Spleen (tissue), 11 donors: ENCODE measurements around the gene UQCRC1. TPM values are rescaled to one million over a fixed set of nuclear protein-coding genes. Genes with fewer than 3 reads are reported as not detected.

Source experiments
- DNase-seq: peaks from one replicate; pipeline ENCODE4 v3.0.0-alpha.2; 2020
- H3K27ac ChIP-seq, 8 donors: fragments of 200-600 bp; sonication (generic) in 7 of 8; 1 replicate in 4 of 8; 2 replicates in 4 of 8; pipeline versions ENCODE4 v1.5.0 to v1.8.0; 2016 to 2021; ENCODE audit warnings: inconsistent platforms in 4 of 8, mild to moderate bottlenecking in 4 of 8, moderate library complexity in 1 of 8
- H3K27me3 ChIP-seq, 7 donors: fragments of 200-600 bp; sonication (generic) in 6 of 7; replicated peaks in 1 of 7; 1 replicate in 4 of 7; 2 replicates in 3 of 7; pipeline versions ENCODE4 v1.5.0 to v1.8.0; 2016 to 2021; ENCODE audit warnings: inconsistent platforms in 3 of 7, mild to moderate bottlenecking in 1 of 7
- H3K36me3 ChIP-seq, 6 donors: fragments of 200-600 bp; sonication (generic) in 5 of 6; 1 replicate in 4 of 6; 2 replicates in 2 of 6; pipeline versions ENCODE4 v1.5.0 to v1.8.0; 2016 to 2021; ENCODE audit warnings: inconsistent platforms in 2 of 6
- H3K4me1 ChIP-seq, 6 donors: fragments of 200-600 bp; sonication (generic) in 5 of 6; 1 replicate in 3 of 6; 2 replicates in 3 of 6; pipeline versions ENCODE4 v1.5.0 to v1.8.0; 2016 to 2021; ENCODE audit warnings: inconsistent platforms in 3 of 6
- H3K4me3 ChIP-seq, 8 donors: fragments of 200-600 bp; sonication (generic) in 7 of 8; 1 replicate in 4 of 8; 2 replicates in 4 of 8; pipeline versions ENCODE4 v1.5.0 to v1.8.0; 2016 to 2021; ENCODE audit warnings: inconsistent platforms in 4 of 8, mild to moderate bottlenecking in 4 of 8, moderate library complexity in 2 of 8
- H3K9me3 ChIP-seq, 8 donors: fragments of 200-600 bp; sonication (generic) in 7 of 8; 1 replicate in 4 of 8; 2 replicates in 4 of 8; pipeline versions ENCODE4 v1.5.0 to v1.8.0; 2016 to 2021; ENCODE audit warnings: inconsistent platforms in 4 of 8
- POLR2A ChIP-seq, 3 donors: fragments of 450-650 bp; IDR thresholded peaks; one replicate each; pipeline ENCODE4 v1.5.1; 2017; ENCODE audit warnings: antibody characterized with exemption in 3 of 3, mild to moderate bottlenecking in 1 of 3
- POLR2AphosphoS5 ChIP-seq, 3 donors: sonication (generic); formaldehyde crosslinking; IDR thresholded peaks; one replicate each; pipeline ENCODE4 v1.5.1; 2017; ENCODE audit warnings: antibody characterized with exemption in 3 of 3
- WGBS, 5 donors: extraction: QIAGEN DNeasy Blood & Tissue Kit in 3 of 5; methylation state at CpG; one replicate each; pipeline versions ENCODE4 v1.1.5 to v1.1.7; 2013 to 2018; 5-methylcytosine and 5-hydroxymethylcytosine counted together
- intact Hi-C: fragments of 100-400 bp; cut with DNase I; formaldehyde crosslinking; loops from one replicate; pipeline ENCODE4 v1.15.0; 2023; ENCODE audit warnings: low total_unique reads
- polyA plus RNA-seq, 3 donors: library from polyadenylated mRNA; stranded (reverse); fragments of 200-250 nt; gene quantifications; one replicate each; pipeline ENCODE4 v1.2.1, GENCODE V29; 2013
- total RNA-seq, 7 donors: library from RNA; depleted of rRNA in 3 of 7; stranded (reverse); fragments of >200 nt in 3 of 7; fragmentation: NEBNext Ultra II Directional in 4 of 7; extraction: Animal tissue kit (Norgen Biotek cat#: 25700) in 4 of 7; gene quantifications; one replicate each; pipeline versions ENCODE4 v1.1.0 to v1.2.1, GENCODE V29; 2016 to 2021
- TF ChIP-seq, protein P1 (sequence below), 11 experiments: fragments of 200-600 bp in 7 of 11; fragments of 450-650 bp in 4 of 11; sonication (generic) in 4 of 11; IDR thresholded peaks in 8 of 11; conservative IDR thresholded peaks in 3 of 11; 1 replicate in 7 of 11; 2 replicates in 4 of 11; pipeline versions ENCODE4 v1.4.0 to v1.8.0; 2016 to 2021; ENCODE audit warnings: antibody characterized with exemption in 11 of 11, inconsistent platforms in 4 of 11, mild to moderate bottlenecking in 1 of 11
- donor health status: healthy with polysubstance abuse.
- donor health status: DM: no; HTN: no; CAD: no; lungs with moderate emphysema.
- donor health status: DM: no; HTN: no; CAD: no.
- donor health status: Bipolar disorder and iron deficiency.
- donor health status: healthy.
- donor health status: DM: no; HTN: no; CAD: no.
- donor health status: DM: yes; HTN: yes; CAD: no.

The UQCRC1 gene
- total and polyA plus RNA-seq, 10 donors: 88.6 to 222 (median 128) TPM

GRCh38 chr3:48558493-48559134 is 50.8 kb downstream of the UQCRC1 start:
- H3K4me3 ChIP-seq: peak overlapping the region in 1 of 8 donors; percentile 88
- peak in 1 of 3 donors; percentile 20 for TF ChIP-seq POLR2AphosphoS5 (IDR thresholded peaks at IDR 0.05)
- TF ChIP-seq, protein P1, sequence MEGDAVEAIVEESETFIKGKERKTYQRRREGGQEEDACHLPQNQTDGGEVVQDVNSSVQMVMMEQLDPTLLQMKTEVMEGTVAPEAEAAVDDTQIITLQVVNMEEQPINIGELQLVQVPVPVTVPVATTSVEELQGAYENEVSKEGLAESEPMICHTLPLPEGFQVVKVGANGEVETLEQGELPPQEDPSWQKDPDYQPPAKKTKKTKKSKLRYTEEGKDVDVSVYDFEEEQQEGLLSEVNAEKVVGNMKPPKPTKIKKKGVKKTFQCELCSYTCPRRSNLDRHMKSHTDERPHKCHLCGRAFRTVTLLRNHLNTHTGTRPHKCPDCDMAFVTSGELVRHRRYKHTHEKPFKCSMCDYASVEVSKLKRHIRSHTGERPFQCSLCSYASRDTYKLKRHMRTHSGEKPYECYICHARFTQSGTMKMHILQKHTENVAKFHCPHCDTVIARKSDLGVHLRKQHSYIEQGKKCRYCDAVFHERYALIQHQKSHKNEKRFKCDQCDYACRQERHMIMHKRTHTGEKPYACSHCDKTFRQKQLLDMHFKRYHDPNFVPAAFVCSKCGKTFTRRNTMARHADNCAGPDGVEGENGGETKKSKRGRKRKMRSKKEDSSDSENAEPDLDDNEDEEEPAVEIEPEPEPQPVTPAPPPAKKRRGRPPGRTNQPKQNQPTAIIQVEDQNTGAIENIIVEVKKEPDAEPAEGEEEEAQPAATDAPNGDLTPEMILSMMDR (IDR thresholded peaks at IDR 0.05 in 8 of 11, conservative IDR thresholded peaks at IDR 0.05 in 3 of 11): peak in 6 of 11 experiments; percentile 26 to 59 (median 44)
- TF ChIP-seq POLR2A (IDR thresholded peaks at IDR 0.05): no peak
- no peaks in the 10 kb centered on the region for H3K36me3 ChIP-seq
- H3K4me1 ChIP-seq: peaks cover 11 to 84% (median 57%) of the 10 kb centered on the region in 6 donors
- H3K9me3 ChIP-seq: no peaks in the 10 kb centered on the region
- peak; percentile 85 for DNase-seq
- no peaks in the 10 kb centered on the region for H3K27me3 ChIP-seq
- WGBS, 5 donors: 28 to 64% (median 41%) methylated on average over 6 of the region's 6 CpGs
- peak overlapping the region in 7 of 8 donors; percentile 64 to 87 (median 80) for H3K27ac ChIP-seq
- intact Hi-C loops: loop anchor here (10.0 kb wide), 1 partner anchor 284 kb away; no protein-coding TSS in a partner anchor

- TF ChIP-seq, protein P1 (IDR thresholded peaks at IDR 0.05 in 8 of 11, conservative IDR thresholded peaks at IDR 0.05 in 3 of 11): peak in 8 of 11 experiments; percentile 14 to 59 (median 38)
- peak in 1 of 3 donors; percentile 13 for TF ChIP-seq POLR2A (IDR thresholded peaks at IDR 0.05)
- TF ChIP-seq POLR2AphosphoS5 (IDR thresholded peaks at IDR 0.05): peak; percentile 69 to 86 (median 81)
- Histone ChIP-seq H3K27me3 (no peaks in the 10 kb centered on the region), H3K4me3 (peak within 1 kb of the TSS; percentile 41 to 88 (median 56)), H3K36me3 (no peaks in the 10 kb centered on the region), H3K27ac (peak within 1 kb of the TSS; percentile 31 to 87 (median 77)), H3K9me3 (no peaks in the 10 kb centered on the region), H3K4me1 (peaks cover 11 to 93% (median 58%) of the 10 kb centered on the region in 6 donors)
- 1% methylated on average over 32 to 53 of the region's 53 CpGs for WGBS, 5 donors
- intact Hi-C loops: loop anchor here (10.0 kb wide), 1 partner anchor 282 kb away; no protein-coding TSS in a partner anchor
- DNase-seq: peak; percentile 99
Observed at GRCh38 chr3:48556796-48557626, 52.4 kb downstream of the UQCRC1 start, which contains the start of gene PFKFB4. TSS of gene PFKFB4 (minus strand) at chr3:48556803. CDS start at chr3:48556777, 26 bp downstream.

DNA sequence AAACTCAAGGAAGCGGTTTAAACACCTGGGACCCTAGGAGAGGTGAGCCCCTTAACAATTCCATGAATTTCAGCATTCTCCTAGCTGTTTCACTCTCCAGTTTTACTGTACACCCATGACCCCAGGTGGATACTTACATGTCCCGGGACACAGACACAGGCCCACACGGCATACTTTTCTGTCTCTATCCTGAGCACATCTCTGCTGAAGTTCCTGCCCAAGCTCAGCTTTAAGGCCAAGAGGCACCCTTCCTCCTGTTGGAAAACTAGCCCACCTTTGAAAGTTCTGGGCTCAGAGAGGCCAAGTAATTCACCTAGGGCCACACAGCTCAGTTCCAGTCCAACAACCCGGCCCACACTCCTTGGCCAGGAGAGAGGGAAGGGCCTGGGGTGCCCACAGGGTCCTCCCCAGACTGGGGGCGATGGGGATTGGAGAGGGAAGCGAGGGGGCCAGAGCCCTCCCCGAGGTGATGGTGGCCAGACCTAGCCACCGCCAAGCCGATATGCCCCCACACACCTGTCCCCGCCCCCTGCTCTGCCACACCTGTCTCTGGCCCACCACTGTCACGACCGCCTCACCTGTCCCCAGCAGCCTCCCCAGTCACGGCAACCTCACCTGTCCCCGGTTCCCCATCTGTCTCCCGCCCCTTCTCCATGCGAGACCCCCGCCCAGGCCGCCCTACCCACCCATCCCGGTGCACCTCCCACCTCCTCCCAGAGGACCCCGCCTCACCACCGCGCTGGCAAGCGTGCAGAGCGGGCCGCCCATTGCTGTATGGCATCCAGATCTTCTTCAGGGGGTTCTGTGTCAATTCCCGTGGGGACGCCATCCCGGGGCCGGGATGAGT is 53.3 kb downstream of the UQCRC1 start:
- H3K4me1 ChIP-seq: peaks cover 11 to 90% (median 54%) of the 10 kb centered on the region in 6 donors
- peak overlapping the region; percentile 29 to 88 (median 56) for H3K4me3 ChIP-seq
- intact Hi-C loops: loop anchor here (10.0 kb wide), 1 partner anchor 281 kb away; no protein-coding TSS in a partner anchor
- peak overlapping the region in 7 of 8 donors; percentile 65 to 87 (median 80) for H3K27ac ChIP-seq
- 17 to 20% (median 18%) methylated on average over 21 to 29 of the region's 29 CpGs for WGBS, 5 donors
- TF ChIP-seq, protein P1 (IDR thresholded peaks at IDR 0.05 in 8 of 11, conservative IDR thresholded peaks at IDR 0.05 in 3 of 11): no peak
- TF ChIP-seq POLR2AphosphoS5 (IDR thresholded peaks at IDR 0.05): no peak
- TF ChIP-seq POLR2A (IDR thresholded peaks at IDR 0.05): no peak
- peaks cover 0 to 5% (median 0%) of the 10 kb centered on the region in 6 donors for H3K36me3 ChIP-seq
- DNase-seq: no peak
- H3K27me3 ChIP-seq: no peaks in the 10 kb centered on the region
- H3K9me3 ChIP-seq: no peaks in the 10 kb centered on the region
